GM23338 (cell line): ENCODE data around the gene SLC25A39. TPM values are rescaled to one million over a fixed set of nuclear protein-coding genes. Genes with fewer than 3 reads are reported as not detected.

Experiments
- ATAC-seq: fragments of 200-7000 bp; cut with Tn5 transposase; 3 replicates; pipeline ENCODE4 v1.9.1; 2020
- DNase-seq: peaks from one replicate; pipeline ENCODE4 v3.0.0-alpha.2; 2015; ENCODE audit warnings: low spot score
- H2AFZ ChIP-seq: fragments of 200-600 bp; sonication (generic); 2 replicates; pipeline ENCODE4 v1.8.0; 2016; ENCODE audit warnings: antibody characterized with exemption, mild to moderate bottlenecking, moderate library complexity
- H3F3A ChIP-seq: fragments of 200-600 bp; sonication (generic); replicated peaks from 2 replicates; pipeline ENCODE4 v1.8.0; 2017; ENCODE audit warnings: antibody characterized with exemption, mixed run types, low read depth
- H3K27ac ChIP-seq: fragments of 200-600 bp; sonication (generic); 2 replicates; pipeline ENCODE4 v1.6.1; 2016; ENCODE audit warnings: low read depth
- H3K27me3 ChIP-seq: fragments of 200-600 bp; sonication (generic); 2 replicates; pipeline ENCODE4 v1.8.0; 2016; ENCODE audit warnings: mild to moderate bottlenecking, mixed run types, moderate library complexity; ENCODE audit not compliant: insufficient read depth
- H3K36me3 ChIP-seq: fragments of 200-600 bp; sonication (generic); 2 replicates; pipeline ENCODE4 v1.8.0; 2016; ENCODE audit warnings: mild to moderate bottlenecking; ENCODE audit not compliant: insufficient read depth
- H3K4me1 ChIP-seq: fragments of 200-600 bp; sonication (generic); 2 replicates; pipeline ENCODE4 v1.8.0; 2016; ENCODE audit warnings: mild to moderate bottlenecking, moderate library complexity; ENCODE audit not compliant: insufficient read depth
- H3K4me2 ChIP-seq: fragments of 200-600 bp; sonication (generic); 2 replicates; pipeline ENCODE4 v1.7.1; 2017; ENCODE audit warnings: mixed run types
- H3K4me3 ChIP-seq: fragments of 200-600 bp; sonication (generic); 2 replicates; pipeline ENCODE4 v1.6.1; 2016; ENCODE audit warnings: mixed run types
- H3K79me2 ChIP-seq: fragments of 200-600 bp; sonication (generic); replicated peaks from 2 replicates; pipeline ENCODE4 v1.8.0; 2017; ENCODE audit warnings: mild to moderate bottlenecking; ENCODE audit not compliant: insufficient read depth
- H3K9me2 ChIP-seq: fragments of 200-600 bp; sonication (generic); 2 replicates; pipeline ENCODE4 v1.8.0; 2017; ENCODE audit not compliant: insufficient read depth
- H4K20me1 ChIP-seq: fragments of 200-600 bp; sonication (generic); replicated peaks from 2 replicates; pipeline ENCODE4 v1.8.0; 2017; ENCODE audit warnings: mild to moderate bottlenecking; ENCODE audit not compliant: insufficient read depth
- H3K27ac Mint-ChIP-seq: 2 replicates; pipeline ENCODE4 v1.8.0; 2020; ENCODE audit warnings: inconsistent platforms, mild to moderate bottlenecking, moderate library complexity, mixed read lengths
- H3K27me3 Mint-ChIP-seq: 3 replicates; pipeline ENCODE4 v1.8.0; 2022; ENCODE audit warnings: low read depth, mild to moderate bottlenecking, moderate library complexity, mixed read lengths, inconsistent platforms; ENCODE audit not compliant: insufficient read depth, poor library complexity
- H3K36me3 Mint-ChIP-seq: 3 replicates; pipeline ENCODE4 v1.8.0; 2021; ENCODE audit warnings: low read depth, mild to moderate bottlenecking, inconsistent platforms, moderate library complexity, mixed read lengths
- H3K4me1 Mint-ChIP-seq: 3 replicates; pipeline ENCODE4 v1.8.0; 2020; ENCODE audit warnings: mild to moderate bottlenecking, inconsistent platforms, mixed read lengths
- H3K4me3 Mint-ChIP-seq: 3 replicates; pipeline ENCODE4 v1.8.0; 2021; ENCODE audit warnings: moderate library complexity, mild to moderate bottlenecking, inconsistent platforms, mixed read lengths
- H3K9me3 Mint-ChIP-seq: 3 replicates; pipeline ENCODE4 v1.8.0; 2020; ENCODE audit warnings: moderate library complexity, mild to moderate bottlenecking, inconsistent platforms, mixed read lengths
- CREB1 ChIP-seq: fragments of 250-450 bp; sonication (Bioruptor Pico); IDR thresholded peaks from 2 replicates; pipeline ENCODE4 v1.5.0; 2020; ENCODE audit warnings: low read depth, mild to moderate bottlenecking, moderate library complexity
- EZH2 ChIP-seq: fragments of 200-600 bp; sonication (generic); IDR thresholded peaks from one replicate; pipeline ENCODE4 v1.8.0; 2017; ENCODE audit warnings: antibody characterized with exemption, mild to moderate bottlenecking, low read depth; ENCODE audit not compliant: unreplicated experiment
- EZH2phosphoT487 ChIP-seq: fragments of 200-600 bp; sonication (generic); IDR thresholded peaks from one replicate; pipeline ENCODE4 v1.8.1; 2018; ENCODE audit warnings: antibody characterized with exemption; ENCODE audit not compliant: unreplicated experiment
- JUNB ChIP-seq: IDR thresholded peaks from one replicate; pipeline ENCODE4 v1.6.1; 2016; ENCODE audit warnings: antibody characterized with exemption; ENCODE audit not compliant: unreplicated experiment
- NANOG ChIP-seq: IDR thresholded peaks from 2 replicates; pipeline ENCODE4 v1.6.1; 2016; ENCODE audit warnings: antibody characterized with exemption, borderline replicate concordance
- POLR2AphosphoS5 ChIP-seq: IDR thresholded peaks from 2 replicates; pipeline ENCODE4 v1.6.1; 2016; ENCODE audit warnings: antibody characterized with exemption, low read depth
- STAT1 ChIP-seq: IDR thresholded peaks from one replicate; pipeline ENCODE4 v1.6.1; 2016; ENCODE audit warnings: antibody characterized with exemption; ENCODE audit not compliant: unreplicated experiment
- ZNF114 ChIP-seq: fragments of 250-450 bp; sonication (Bioruptor Pico); IDR thresholded peaks from 2 replicates; pipeline ENCODE4 v1.5.0; 2020; ENCODE audit warnings: mild to moderate bottlenecking, moderate library complexity
- ZNF331 ChIP-seq: fragments of 250-450 bp; sonication (Bioruptor Pico); IDR thresholded peaks from 2 replicates; pipeline ENCODE4 v1.5.0; 2020; ENCODE audit warnings: low read depth, mild to moderate bottlenecking, moderate library complexity
- polyA plus RNA-seq: library from polyadenylated mRNA; unstranded; fragments of >200 nt; fragmentation: Nextera tagmentation; extraction: Ambion mirVana; gene quantifications from 2 replicates; pipeline ENCODE4 v1.2.1, GENCODE V29; 2016
- total RNA-seq: library from RNA; depleted of rRNA; stranded (reverse); fragments of >200 nt; shearing (Covaris generic); gene quantifications from 2 replicates; pipeline ENCODE4 v1.2.3, GENCODE V29; 2014
- TF ChIP-seq, protein P1 (sequence below): IDR thresholded peaks from 2 replicates; pipeline ENCODE4 v1.6.1; 2016; ENCODE audit warnings: antibody characterized with exemption
- TF ChIP-seq, protein P2 (sequence below): fragments of 250-450 bp; sonication (Bioruptor Pico); IDR thresholded peaks from 2 replicates; pipeline ENCODE4 v1.5.0; 2020; ENCODE audit warnings: mild to moderate bottlenecking, moderate library complexity
- TF ChIP-seq, protein P3 (sequence below): IDR thresholded peaks from one replicate; pipeline ENCODE4 v1.6.1; 2018; ENCODE audit warnings: antibody characterized with exemption; ENCODE audit not compliant: unreplicated experiment

The SLC25A39 gene
- total and polyA plus RNA-seq, 2 experiments from 2014 or later, result 184 to 202 TPM

DNA sequence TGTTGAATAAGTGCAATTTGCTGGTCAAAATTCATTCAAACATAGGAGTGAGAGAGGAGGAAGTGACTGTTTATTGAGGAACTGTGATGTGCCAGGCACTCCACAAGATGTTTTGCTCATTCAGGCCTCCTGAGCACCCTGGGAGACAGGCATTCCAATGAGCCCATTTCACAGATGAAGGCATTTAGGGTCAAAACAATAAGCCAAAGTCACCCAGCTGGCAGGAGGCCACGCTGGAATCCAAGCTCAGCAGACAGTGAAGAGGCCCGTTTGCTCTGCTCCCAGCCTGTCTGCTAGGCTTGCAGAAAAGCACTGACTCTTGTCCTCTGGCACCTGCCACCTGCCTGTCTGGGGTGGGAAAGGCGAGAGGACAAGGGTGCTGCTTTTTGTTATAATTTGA lies 10.1 kb upstream of the SLC25A39 start (continued):
- TF ChIP-seq EZH2phosphoT487 (no peak), CREB1 (CRISPR knock-in tag) (no peak), EZH2 (no peak), NANOG (no peak), POLR2AphosphoS5 (no peak), ZNF114 (CRISPR knock-in tag) (no peak)
- TF ChIP-seq, protein P1, sequence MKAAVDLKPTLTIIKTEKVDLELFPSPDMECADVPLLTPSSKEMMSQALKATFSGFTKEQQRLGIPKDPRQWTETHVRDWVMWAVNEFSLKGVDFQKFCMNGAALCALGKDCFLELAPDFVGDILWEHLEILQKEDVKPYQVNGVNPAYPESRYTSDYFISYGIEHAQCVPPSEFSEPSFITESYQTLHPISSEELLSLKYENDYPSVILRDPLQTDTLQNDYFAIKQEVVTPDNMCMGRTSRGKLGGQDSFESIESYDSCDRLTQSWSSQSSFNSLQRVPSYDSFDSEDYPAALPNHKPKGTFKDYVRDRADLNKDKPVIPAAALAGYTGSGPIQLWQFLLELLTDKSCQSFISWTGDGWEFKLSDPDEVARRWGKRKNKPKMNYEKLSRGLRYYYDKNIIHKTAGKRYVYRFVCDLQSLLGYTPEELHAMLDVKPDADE, result no peak

DNA sequence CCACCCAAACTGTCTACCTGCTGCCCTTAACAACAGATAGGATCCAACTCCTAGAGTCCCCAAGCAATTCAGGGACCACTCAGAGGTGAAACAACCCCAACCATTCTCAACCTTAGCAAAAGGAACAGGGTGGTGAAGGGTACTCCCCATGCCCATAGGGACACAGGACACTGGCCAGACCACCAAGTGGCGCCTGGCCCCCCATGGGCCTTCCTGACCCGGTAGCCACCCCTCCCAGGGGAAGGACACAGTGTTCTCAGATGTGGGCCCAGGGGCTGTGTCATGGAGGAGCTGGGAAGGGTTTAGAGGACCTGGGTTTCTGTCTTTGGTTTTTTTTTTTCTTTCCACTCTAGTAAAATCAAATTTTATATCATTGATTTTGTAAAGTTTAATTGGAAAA lies 9.7 kb upstream of the SLC25A39 start:
- Histone ChIP-seq H3K27me3 (no peaks in the 10 kb centered on the region), H3K36me3 (no peaks in the 10 kb centered on the region), H3K79me2 (no peaks in the 10 kb centered on the region), H3K4me1 (no peaks in the 10 kb centered on the region; the same call in 1 of the 2 replicates), H3F3A (0 out of 2 replicates have a peak, but pooled peaks cover 2% of the 10 kb centered on the region), H3K4me3 (no peak overlapping the region), H3K4me2 (no peak overlapping the region), H4K20me1 (no peaks in the 10 kb centered on the region), H3K9me2 (no peaks in the 10 kb centered on the region), H2AFZ (no peak overlapping the region), H3K27ac (no peak overlapping the region)
- Mint-ChIP-seq H3K27me3 (peaks cover 6% of the 10 kb centered on the region), H3K4me3 (no peak overlapping the region), H3K27ac (no peak overlapping the region), H3K4me1 (peaks cover 11% of the 10 kb centered on the region), H3K9me3 (no peaks in the 10 kb centered on the region), H3K36me3 (no peaks in the 10 kb centered on the region)
- DNase-seq (no peak), ATAC-seq (no peak)
- TF ChIP-seq NANOG (no peak), EZH2 (no peak), STAT1 (no peak), ZNF114 (CRISPR knock-in tag) (no peak), JUNB (no peak), ZNF331 (CRISPR knock-in tag) (no peak), POLR2AphosphoS5 (no peak)
- TF ChIP-seq, protein P2, sequence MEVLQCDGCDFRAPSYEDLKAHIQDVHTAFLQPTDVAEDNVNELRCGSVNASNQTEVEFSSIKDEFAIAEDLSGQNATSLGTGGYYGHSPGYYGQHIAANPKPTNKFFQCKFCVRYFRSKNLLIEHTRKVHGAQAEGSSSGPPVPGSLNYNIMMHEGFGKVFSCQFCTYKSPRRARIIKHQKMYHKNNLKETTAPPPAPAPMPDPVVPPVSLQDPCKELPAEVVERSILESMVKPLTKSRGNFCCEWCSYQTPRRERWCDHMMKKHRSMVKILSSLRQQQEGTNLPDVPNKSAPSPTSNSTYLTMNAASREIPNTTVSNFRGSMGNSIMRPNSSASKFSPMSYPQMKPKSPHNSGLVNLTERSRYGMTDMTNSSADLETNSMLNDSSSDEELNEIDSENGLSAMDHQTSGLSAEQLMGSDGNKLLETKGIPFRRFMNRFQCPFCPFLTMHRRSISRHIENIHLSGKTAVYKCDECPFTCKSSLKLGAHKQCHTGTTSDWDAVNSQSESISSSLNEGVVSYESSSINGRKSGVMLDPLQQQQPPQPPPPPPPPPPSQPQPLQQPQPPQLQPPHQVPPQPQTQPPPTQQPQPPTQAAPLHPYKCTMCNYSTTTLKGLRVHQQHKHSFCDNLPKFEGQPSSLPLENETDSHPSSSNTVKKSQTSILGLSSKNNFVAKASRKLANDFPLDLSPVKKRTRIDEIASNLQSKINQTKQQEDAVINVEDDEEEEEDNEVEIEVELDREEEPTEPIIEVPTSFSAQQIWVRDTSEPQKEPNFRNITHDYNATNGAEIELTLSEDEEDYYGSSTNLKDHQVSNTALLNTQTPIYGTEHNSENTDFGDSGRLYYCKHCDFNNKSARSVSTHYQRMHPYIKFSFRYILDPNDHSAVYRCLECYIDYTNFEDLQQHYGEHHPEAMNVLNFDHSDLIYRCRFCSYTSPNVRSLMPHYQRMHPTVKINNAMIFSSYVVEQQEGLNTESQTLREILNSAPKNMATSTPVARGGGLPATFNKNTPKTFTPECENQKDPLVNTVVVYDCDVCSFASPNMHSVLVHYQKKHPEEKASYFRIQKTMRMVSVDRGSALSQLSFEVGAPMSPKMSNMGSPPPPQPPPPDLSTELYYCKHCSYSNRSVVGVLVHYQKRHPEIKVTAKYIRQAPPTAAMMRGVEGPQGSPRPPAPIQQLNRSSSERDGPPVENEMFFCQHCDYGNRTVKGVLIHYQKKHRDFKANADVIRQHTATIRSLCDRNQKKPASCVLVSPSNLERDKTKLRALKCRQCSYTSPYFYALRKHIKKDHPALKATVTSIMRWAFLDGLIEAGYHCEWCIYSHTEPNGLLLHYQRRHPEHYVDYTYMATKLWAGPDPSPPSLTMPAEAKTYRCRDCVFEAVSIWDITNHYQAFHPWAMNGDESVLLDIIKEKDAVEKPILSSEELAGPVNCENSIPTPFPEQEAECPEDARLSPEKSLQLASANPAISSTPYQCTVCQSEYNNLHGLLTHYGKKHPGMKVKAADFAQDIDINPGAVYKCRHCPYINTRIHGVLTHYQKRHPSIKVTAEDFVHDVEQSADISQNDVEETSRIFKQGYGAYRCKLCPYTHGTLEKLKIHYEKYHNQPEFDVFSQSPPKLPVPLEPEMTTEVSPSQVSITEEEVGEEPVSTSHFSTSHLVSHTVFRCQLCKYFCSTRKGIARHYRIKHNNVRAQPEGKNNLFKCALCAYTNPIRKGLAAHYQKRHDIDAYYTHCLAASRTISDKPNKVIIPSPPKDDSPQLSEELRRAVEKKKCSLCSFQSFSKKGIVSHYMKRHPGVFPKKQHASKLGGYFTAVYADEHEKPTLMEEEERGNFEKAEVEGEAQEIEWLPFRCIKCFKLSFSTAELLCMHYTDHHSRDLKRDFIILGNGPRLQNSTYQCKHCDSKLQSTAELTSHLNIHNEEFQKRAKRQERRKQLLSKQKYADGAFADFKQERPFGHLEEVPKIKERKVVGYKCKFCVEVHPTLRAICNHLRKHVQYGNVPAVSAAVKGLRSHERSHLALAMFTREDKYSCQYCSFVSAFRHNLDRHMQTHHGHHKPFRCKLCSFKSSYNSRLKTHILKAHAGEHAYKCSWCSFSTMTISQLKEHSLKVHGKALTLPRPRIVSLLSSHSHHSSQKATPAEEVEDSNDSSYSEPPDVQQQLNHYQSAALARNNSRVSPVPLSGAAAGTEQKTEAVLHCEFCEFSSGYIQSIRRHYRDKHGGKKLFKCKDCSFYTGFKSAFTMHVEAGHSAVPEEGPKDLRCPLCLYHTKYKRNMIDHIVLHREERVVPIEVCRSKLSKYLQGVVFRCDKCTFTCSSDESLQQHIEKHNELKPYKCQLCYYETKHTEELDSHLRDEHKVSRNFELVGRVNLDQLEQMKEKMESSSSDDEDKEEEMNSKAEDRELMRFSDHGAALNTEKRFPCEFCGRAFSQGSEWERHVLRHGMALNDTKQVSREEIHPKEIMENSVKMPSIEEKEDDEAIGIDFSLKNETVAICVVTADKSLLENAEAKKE, result no peak
- TF ChIP-seq, protein P3, sequence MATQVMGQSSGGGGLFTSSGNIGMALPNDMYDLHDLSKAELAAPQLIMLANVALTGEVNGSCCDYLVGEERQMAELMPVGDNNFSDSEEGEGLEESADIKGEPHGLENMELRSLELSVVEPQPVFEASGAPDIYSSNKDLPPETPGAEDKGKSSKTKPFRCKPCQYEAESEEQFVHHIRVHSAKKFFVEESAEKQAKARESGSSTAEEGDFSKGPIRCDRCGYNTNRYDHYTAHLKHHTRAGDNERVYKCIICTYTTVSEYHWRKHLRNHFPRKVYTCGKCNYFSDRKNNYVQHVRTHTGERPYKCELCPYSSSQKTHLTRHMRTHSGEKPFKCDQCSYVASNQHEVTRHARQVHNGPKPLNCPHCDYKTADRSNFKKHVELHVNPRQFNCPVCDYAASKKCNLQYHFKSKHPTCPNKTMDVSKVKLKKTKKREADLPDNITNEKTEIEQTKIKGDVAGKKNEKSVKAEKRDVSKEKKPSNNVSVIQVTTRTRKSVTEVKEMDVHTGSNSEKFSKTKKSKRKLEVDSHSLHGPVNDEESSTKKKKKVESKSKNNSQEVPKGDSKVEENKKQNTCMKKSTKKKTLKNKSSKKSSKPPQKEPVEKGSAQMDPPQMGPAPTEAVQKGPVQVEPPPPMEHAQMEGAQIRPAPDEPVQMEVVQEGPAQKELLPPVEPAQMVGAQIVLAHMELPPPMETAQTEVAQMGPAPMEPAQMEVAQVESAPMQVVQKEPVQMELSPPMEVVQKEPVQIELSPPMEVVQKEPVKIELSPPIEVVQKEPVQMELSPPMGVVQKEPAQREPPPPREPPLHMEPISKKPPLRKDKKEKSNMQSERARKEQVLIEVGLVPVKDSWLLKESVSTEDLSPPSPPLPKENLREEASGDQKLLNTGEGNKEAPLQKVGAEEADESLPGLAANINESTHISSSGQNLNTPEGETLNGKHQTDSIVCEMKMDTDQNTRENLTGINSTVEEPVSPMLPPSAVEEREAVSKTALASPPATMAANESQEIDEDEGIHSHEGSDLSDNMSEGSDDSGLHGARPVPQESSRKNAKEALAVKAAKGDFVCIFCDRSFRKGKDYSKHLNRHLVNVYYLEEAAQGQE, result no peak
- TF ChIP-seq, protein P1, result no peak
